H9 (cell line): ENCODE measurements around the gene RGSL1. TPM values are rescaled to one million over a fixed set of nuclear protein-coding genes. Genes with fewer than 3 reads are reported as not detected.

ENCODE experiments used
- DNase-seq: peaks from one replicate; pipeline ENCODE4 v3.0.0-alpha.2; 2017
- H2AFZ ChIP-seq: one replicate; pipeline ENCODE4 v1.6.1; 2013; ENCODE audit warnings: mild to moderate bottlenecking, low read length, control low read depth, moderate library complexity
- H2AK5ac ChIP-seq: 2 replicates; pipeline ENCODE4 v1.6.1; 2013; ENCODE audit warnings: low read length, control low read depth, mixed read lengths; ENCODE audit not compliant: insufficient read length
- H2BK120ac ChIP-seq: one replicate; pipeline ENCODE4 v1.6.1; 2013; ENCODE audit warnings: low read depth, mild to moderate bottlenecking, low read length, control low read depth, inconsistent platforms; ENCODE audit not compliant: poor library complexity, severe bottlenecking
- H2BK12ac ChIP-seq: 2 replicates; pipeline ENCODE4 v1.6.1; 2013; ENCODE audit warnings: low read length, control low read depth, mixed read lengths, low read depth; ENCODE audit not compliant: insufficient read length
- H2BK15ac ChIP-seq: 2 replicates; pipeline ENCODE4 v1.6.1; 2013; ENCODE audit warnings: low read depth, low read length, control low read depth
- H2BK20ac ChIP-seq: one replicate; pipeline ENCODE4 v1.6.1; 2013; ENCODE audit warnings: low read depth, mild to moderate bottlenecking, low read length, control low read depth, inconsistent platforms; ENCODE audit not compliant: poor library complexity, severe bottlenecking
- H2BK5ac ChIP-seq: 2 replicates; pipeline ENCODE4 v1.6.1; 2013; ENCODE audit warnings: low read length, control low read depth, mixed read lengths; ENCODE audit not compliant: insufficient read length
- H3K14ac ChIP-seq: 2 replicates; pipeline ENCODE4 v1.6.1; 2013; ENCODE audit warnings: low read length, control low read depth; ENCODE audit not compliant: insufficient read depth
- H3K18ac ChIP-seq: 2 replicates; pipeline ENCODE4 v1.6.1; 2013; ENCODE audit warnings: low read depth, mild to moderate bottlenecking, mixed read lengths, low read length, control low read depth; ENCODE audit not compliant: insufficient read length
- H3K23ac ChIP-seq: 2 replicates; pipeline ENCODE4 v1.6.1; 2013; ENCODE audit warnings: low read length, control low read depth, mixed read lengths, low read depth; ENCODE audit not compliant: insufficient read length
- H3K23me2 ChIP-seq: 2 replicates; pipeline ENCODE4 v1.6.1; 2013; ENCODE audit warnings: low read depth, mild to moderate bottlenecking, mixed read lengths, low read length, control low read depth; ENCODE audit not compliant: insufficient read length, poor library complexity, severe bottlenecking
- H3K27ac ChIP-seq: 2 replicates; pipeline ENCODE4 v1.5.1; 2013; ENCODE audit warnings: low read length, control low read depth, mixed read lengths, low read depth; ENCODE audit not compliant: insufficient read length
- H3K27me3 ChIP-seq: 2 replicates; pipeline ENCODE4 v1.6.1; 2013; ENCODE audit warnings: low read length, control low read depth, inconsistent platforms; ENCODE audit not compliant: insufficient read depth
- H3K4ac ChIP-seq: 2 replicates; pipeline ENCODE4 v1.6.1; 2013; ENCODE audit warnings: low read depth, mild to moderate bottlenecking, control low read depth, inconsistent platforms, low read length, moderate library complexity
- H3K4me1 ChIP-seq: 2 replicates; pipeline ENCODE4 v1.6.1; 2013; ENCODE audit warnings: low read length, control low read depth, inconsistent platforms; ENCODE audit not compliant: insufficient read depth
- H3K4me2 ChIP-seq: 2 replicates; pipeline ENCODE4 v1.6.1; 2013; ENCODE audit warnings: low read length, control low read depth, mixed read lengths; ENCODE audit not compliant: insufficient read length, insufficient read depth
- H3K56ac ChIP-seq: 2 replicates; pipeline ENCODE4 v1.6.1; 2013; ENCODE audit warnings: low read depth, mild to moderate bottlenecking, mixed read lengths, low read length, control low read depth; ENCODE audit not compliant: insufficient read length
- H3K79me1 ChIP-seq: 2 replicates; pipeline ENCODE4 v1.6.1; 2013; ENCODE audit warnings: low read depth, mild to moderate bottlenecking, moderate library complexity, low read length, control low read depth, inconsistent platforms; ENCODE audit not compliant: insufficient read depth, poor library complexity, severe bottlenecking
- H3K79me2 ChIP-seq: 2 replicates; pipeline ENCODE4 v1.6.1; 2013; ENCODE audit warnings: low read length, control low read depth, inconsistent platforms; ENCODE audit not compliant: insufficient read depth
- H3K9ac ChIP-seq: 2 replicates; pipeline ENCODE4 v1.6.1; 2013; ENCODE audit warnings: low read length, control low read depth, mixed read lengths; ENCODE audit not compliant: insufficient read length; ENCODE audit errors: extremely low read depth
- H3K9me3 ChIP-seq: one replicate; pipeline ENCODE4 v1.6.1; 2013; ENCODE audit warnings: low read depth, low read length, inconsistent platforms; ENCODE audit not compliant: control insufficient read depth
- H3T11ph ChIP-seq: one replicate; pipeline ENCODE4 v1.6.1; 2013; ENCODE audit warnings: mild to moderate bottlenecking, low read length, control low read depth, inconsistent platforms
- H4K20me1 ChIP-seq: one replicate; pipeline ENCODE4 v1.6.1; 2013; ENCODE audit not compliant: control insufficient read depth, insufficient read length, insufficient read depth
- H4K5ac ChIP-seq: 2 replicates; pipeline ENCODE4 v1.6.1; 2013; ENCODE audit warnings: low read depth, mild to moderate bottlenecking, mixed read lengths, low read length, control low read depth; ENCODE audit not compliant: insufficient read length
- H4K8ac ChIP-seq: replicated peaks from 2 replicates; pipeline ENCODE4 v1.6.1; 2013; ENCODE audit warnings: low read length, control low read depth, mixed read lengths, low read depth; ENCODE audit not compliant: insufficient read length
- H4K91ac ChIP-seq: 2 replicates; pipeline ENCODE4 v1.6.1; 2013; ENCODE audit warnings: low read depth, mild to moderate bottlenecking, moderate library complexity, mixed read lengths, low read length, control low read depth; ENCODE audit not compliant: insufficient read length
- H3K27ac Mint-ChIP-seq, 3 experiments: 2 replicates in 2 of 3; 3 replicates in 1 of 3; pipeline ENCODE4 v1.8.0; 2020 to 2021; ENCODE audit warnings: mixed read lengths in 3 of 3, mild to moderate bottlenecking in 1 of 3, moderate library complexity in 1 of 3
- H3K27me3 Mint-ChIP-seq: 2 replicates; pipeline ENCODE4 v1.8.0; 2021; ENCODE audit warnings: low read depth, mild to moderate bottlenecking, moderate library complexity, mixed read lengths
- H3K36me3 Mint-ChIP-seq, 3 experiments: 2 replicates in 2 of 3; 3 replicates in 1 of 3; pipeline ENCODE4 v1.8.0; 2020 to 2021; ENCODE audit warnings: low read depth in 3 of 3, mixed read lengths in 3 of 3; ENCODE audit not compliant: insufficient read depth in 1 of 3
- H3K4me1 Mint-ChIP-seq, 2 experiments: 2 replicates each; pipeline ENCODE4 v1.8.0; 2020; ENCODE audit warnings: mixed read lengths in 2 of 2
- H3K4me3 Mint-ChIP-seq, 2 experiments: 2 replicates in 1 of 2; 3 replicates in 1 of 2; pipeline ENCODE4 v1.8.0; 2020 to 2021; ENCODE audit warnings: mild to moderate bottlenecking in 2 of 2, mixed read lengths in 2 of 2, moderate library complexity in 1 of 2
- H3K9me3 Mint-ChIP-seq, 2 experiments: 2 replicates in 1 of 2; 3 replicates in 1 of 2; pipeline ENCODE4 v1.8.0; 2020; ENCODE audit warnings: mild to moderate bottlenecking in 2 of 2, mixed read lengths in 2 of 2, moderate library complexity in 1 of 2
- WGBS: extraction: QIAGEN DNeasy Blood & Tissue Kit; methylation state at CpG from one replicate; pipeline ENCODE4 v1.1.7; 2013; ENCODE audit warnings: missing lambda C conversion rate, low lambda C conversion rate, mixed read lengths; ENCODE audit not compliant: insufficient read length; ENCODE audit errors: extremely low coverage; 5-methylcytosine and 5-hydroxymethylcytosine counted together
- total RNA-seq: library from RNA; stranded (reverse); gene quantifications from 2 replicates; pipeline ENCODE4 v1.2.1, GENCODE V29; 2021
- TF ChIP-seq, protein P1 (sequence below): fragments of 200-600 bp; sonication (generic); conservative IDR thresholded peaks from 3 replicates; pipeline ENCODE4 v1.8.0; 2021; ENCODE audit warnings: antibody characterized with exemption, mild to moderate bottlenecking

RGSL1 gene
- total RNA-seq, 1 experiment from 2014 or later = not detected

DNA sequence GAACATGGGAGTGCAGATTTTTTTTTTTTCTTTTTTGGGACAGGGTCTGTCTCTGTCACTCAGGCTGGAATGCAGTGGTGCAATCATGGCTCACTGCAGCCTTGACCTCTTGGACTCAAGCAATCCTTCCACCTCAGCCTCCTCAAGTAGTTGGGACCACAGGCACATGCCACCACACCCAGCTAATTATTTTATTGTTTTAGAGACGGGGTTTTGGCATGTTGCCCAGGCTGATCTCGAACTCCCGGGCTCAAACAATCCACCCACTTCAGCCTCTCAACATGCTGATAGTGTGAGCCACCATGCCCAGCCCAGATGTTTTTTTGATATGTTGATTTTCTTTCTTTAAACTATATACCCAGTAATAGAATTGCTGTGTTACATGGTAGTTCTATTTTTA is 57.7 kb downstream of the RGSL1 start:
- no peak overlapping the region for H3K27ac Mint-ChIP-seq
- Histone ChIP-seq H4K5ac (no peak overlapping the region), H2BK120ac (no peak overlapping the region), H3K9me3 (no peaks in the 10 kb centered on the region), H3K14ac (no peak overlapping the region), H3K23ac (no peak overlapping the region), H3K79me2 (no peaks in the 10 kb centered on the region), H3K27ac (no peak overlapping the region), H3T11ph (no peak overlapping the region), H3K9ac (no peak overlapping the region), H2BK5ac (no peak overlapping the region), H4K91ac (no peak overlapping the region), H3K4me1 (no peaks in the 10 kb centered on the region), H4K8ac (no peak overlapping the region), H3K79me1 (no peaks in the 10 kb centered on the region), H3K4me2 (no peak overlapping the region), H3K27me3 (no peaks in the 10 kb centered on the region), H2AK5ac (no peak overlapping the region), H3K18ac (no peak overlapping the region), H4K20me1 (no peaks in the 10 kb centered on the region), H3K56ac (no peak overlapping the region), H2AFZ (no peak overlapping the region), H3K4ac (no peak overlapping the region), H3K23me2 (no peaks in the 10 kb centered on the region), H2BK12ac (no peak overlapping the region), H2BK15ac (no peak overlapping the region), H2BK20ac (no peak overlapping the region)
- peaks cover 5 to 8% (median 5%) of the 10 kb centered on the region in 3 experiments; a peak in 5 of 7 replicates for H3K36me3 Mint-ChIP-seq
- TF ChIP-seq, protein P1, sequence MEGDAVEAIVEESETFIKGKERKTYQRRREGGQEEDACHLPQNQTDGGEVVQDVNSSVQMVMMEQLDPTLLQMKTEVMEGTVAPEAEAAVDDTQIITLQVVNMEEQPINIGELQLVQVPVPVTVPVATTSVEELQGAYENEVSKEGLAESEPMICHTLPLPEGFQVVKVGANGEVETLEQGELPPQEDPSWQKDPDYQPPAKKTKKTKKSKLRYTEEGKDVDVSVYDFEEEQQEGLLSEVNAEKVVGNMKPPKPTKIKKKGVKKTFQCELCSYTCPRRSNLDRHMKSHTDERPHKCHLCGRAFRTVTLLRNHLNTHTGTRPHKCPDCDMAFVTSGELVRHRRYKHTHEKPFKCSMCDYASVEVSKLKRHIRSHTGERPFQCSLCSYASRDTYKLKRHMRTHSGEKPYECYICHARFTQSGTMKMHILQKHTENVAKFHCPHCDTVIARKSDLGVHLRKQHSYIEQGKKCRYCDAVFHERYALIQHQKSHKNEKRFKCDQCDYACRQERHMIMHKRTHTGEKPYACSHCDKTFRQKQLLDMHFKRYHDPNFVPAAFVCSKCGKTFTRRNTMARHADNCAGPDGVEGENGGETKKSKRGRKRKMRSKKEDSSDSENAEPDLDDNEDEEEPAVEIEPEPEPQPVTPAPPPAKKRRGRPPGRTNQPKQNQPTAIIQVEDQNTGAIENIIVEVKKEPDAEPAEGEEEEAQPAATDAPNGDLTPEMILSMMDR = no peak
- peaks cover 15 to 21% of the 10 kb centered on the region in 2 experiments for H3K9me3 Mint-ChIP-seq
- WGBS = no CpG with 5 or more reads among the region's 3 CpGs
- no peaks in the 10 kb centered on the region for H3K27me3 Mint-ChIP-seq
- H3K4me3 Mint-ChIP-seq = no peak overlapping the region
- H3K4me1 Mint-ChIP-seq = no peaks in the 10 kb centered on the region
- DNase-seq = no peak
